Dedifferentiated amniotic fluid mesenchymal stem cell (primary cell): ENCODE data around the gene BIRC3.
"Not testable (repeated sequence)": the region's sequence is repeated elsewhere in the genome, so short reads cannot be mapped to it uniquely, and the experiment has no call there.

Source experiments
- DNase-seq: peaks from one replicate; pipeline ENCODE4 v3.0.0-alpha.2; 2016; ENCODE audit errors: extremely low spot score

The BIRC3 gene

GRCh38 chr11:102295045-102295444 is 22.2 kb upstream of the BIRC3 start:
- no peak for DNase-seq

GRCh38 chr11:102296757-102297156 is 20.5 kb upstream of the BIRC3 start:
- DNase-seq = not testable (repeated sequence)

GRCh38 chr11:102300837-102301236 is 16.4 kb upstream of the BIRC3 start:
- not testable (repeated sequence) for DNase-seq

GRCh38 chr11:102302241-102302640 is 15.0 kb upstream of the BIRC3 start:
- no peak for DNase-seq

- DNase-seq = no peak
Measured at GRCh38 chr11:102304686-102305085, 12.6 kb upstream of the BIRC3 start.

GRCh38 chr11:102305352-102306047 is 11.8 kb upstream of the BIRC3 start:
- DNase-seq = no peak

- no peak for DNase-seq
Measured at GRCh38 chr11:102306048-102306597, 11.2 kb upstream of the BIRC3 start.

- DNase-seq = no peak
Measured at GRCh38 chr11:102306817-102307726, 10.2 kb upstream of the BIRC3 start.

GRCh38 chr11:102307727-102308038 is 9.6 kb upstream of the BIRC3 start:
- no peak for DNase-seq

- DNase-seq = no peak
Measured at GRCh38 chr11:102309621-102310541, 7.4 kb upstream of the BIRC3 start.

GRCh38 chr11:102312667-102313066 is 4.6 kb upstream of the BIRC3 start:
- DNase-seq = peak; percentile 37

- DNase-seq = no peak
Measured at GRCh38 chr11:102313238-102313940, 3.9 kb upstream of the BIRC3 start.

GRCh38 chr11:102314784-102315183 is 2.5 kb upstream of the BIRC3 start:
- no peak for DNase-seq

GRCh38 chr11:102316346-102316904 is 859 bp upstream of the BIRC3 start:
- DNase-seq = no peak

GRCh38 chr11:102317768-102318103 is 452 bp downstream of the BIRC3 start:
- DNase-seq = no peak

- no peak for DNase-seq
Measured at GRCh38 chr11:102318469-102318868, 1.2 kb downstream of the BIRC3 start.

GRCh38 chr11:102319544-102319943 is 2.3 kb downstream of the BIRC3 start:
- no peak for DNase-seq

- no peak for DNase-seq
Measured at GRCh38 chr11:102320188-102320587, 2.9 kb downstream of the BIRC3 start.

- no peak for DNase-seq
Measured at GRCh38 chr11:102320679-102321078, 3.4 kb downstream of the BIRC3 start.

- no peak for DNase-seq
Measured at GRCh38 chr11:102322560-102322959, 5.3 kb downstream of the BIRC3 start.
